ENCODE results near the gene NPVF. TPM values are rescaled to one million over a fixed set of nuclear protein-coding genes. Genes with fewer than 3 reads are reported as not detected.

NPVF gene
- total and polyA plus RNA-seq, 4 donors: not detected

DNA sequence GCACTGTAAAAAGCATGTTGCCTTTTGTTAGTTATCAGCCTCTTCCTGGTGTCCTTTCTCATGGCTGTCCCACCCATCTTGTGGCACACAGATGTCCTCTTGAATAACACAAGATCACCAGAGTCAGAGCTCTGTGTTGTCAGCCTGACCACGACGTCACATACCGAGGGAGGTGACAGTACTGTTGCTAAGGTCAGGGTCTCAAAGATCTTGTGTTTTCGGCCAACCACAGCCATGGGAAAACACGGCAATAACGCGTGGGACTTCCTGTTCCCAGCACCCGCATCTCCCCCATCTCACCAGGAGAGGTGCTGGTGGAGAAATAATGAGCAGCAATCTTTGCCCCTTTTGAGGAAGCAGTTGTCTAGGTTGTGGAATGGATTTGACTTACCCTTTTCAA, 40.4 kb downstream of the NPVF start (continued):
- TF ChIP-seq SP1 (IDR thresholded peaks at IDR 0.05) (no peak), JUND (IDR thresholded peaks at IDR 0.05) (no peak), HNF4G (IDR thresholded peaks at IDR 0.05) (no peak)

DNA sequence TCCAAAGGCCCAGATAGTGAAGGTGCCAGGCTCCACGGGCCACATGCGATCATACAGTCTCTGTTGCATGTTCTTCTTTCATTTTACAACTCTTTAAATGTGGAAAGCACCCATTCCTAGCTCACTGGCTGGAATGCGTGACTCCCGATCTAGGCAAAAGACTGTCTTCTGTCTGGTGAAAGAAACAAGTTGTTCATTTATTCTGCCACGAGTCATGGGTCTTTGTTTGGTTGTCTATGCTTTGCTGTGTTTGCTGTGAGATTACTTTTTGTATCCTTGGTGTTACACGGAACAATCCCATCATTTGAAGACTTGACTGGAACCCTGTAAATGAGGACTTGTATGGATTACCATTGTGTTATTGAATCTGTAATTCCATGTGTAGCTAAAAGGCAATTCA, 41.9 kb downstream of the NPVF start:
- no peak overlapping the region for H3K27ac ChIP-seq (ENCODE audit: low read depth in 1 of 2, low read length in 2 of 2)
- no peak for TF ChIP-seq ZBTB33 (IDR thresholded peaks at IDR 0.05)
- no peak for TF ChIP-seq YY1 (IDR thresholded peaks at IDR 0.05)
- H3K4me1 ChIP-seq (ENCODE audit: control insufficient read depth in 4 of 4, insufficient read depth in 4 of 4, low read length in 3 of 4): no peaks in the 10 kb centered on the region
- 91% methylated on average over 6 of the region's 6 CpGs for WGBS
- H3K36me3 ChIP-seq (ENCODE audit: control insufficient read depth in 4 of 4, insufficient read depth in 3 of 4, low read depth in 1 of 4, low read length in 3 of 4): no peaks in the 10 kb centered on the region
- DNase-seq (ENCODE audit: low spot score): no peak
- no peaks in the 10 kb centered on the region for H3K27me3 ChIP-seq (ENCODE audit: control insufficient read depth in 4 of 4, insufficient read depth in 4 of 4, low read length in 3 of 4)
- H3K9ac ChIP-seq (ENCODE audit: low read depth in 1 of 2, low read length in 2 of 2): no peak overlapping the region
- H3K4me3 ChIP-seq (ENCODE audit: low read depth in 1 of 3, low read length in 3 of 3): no peak overlapping the region
- no peaks in the 10 kb centered on the region for H3K9me3 ChIP-seq (ENCODE audit: control insufficient read depth in 4 of 4, low read length in 3 of 4)

DNA sequence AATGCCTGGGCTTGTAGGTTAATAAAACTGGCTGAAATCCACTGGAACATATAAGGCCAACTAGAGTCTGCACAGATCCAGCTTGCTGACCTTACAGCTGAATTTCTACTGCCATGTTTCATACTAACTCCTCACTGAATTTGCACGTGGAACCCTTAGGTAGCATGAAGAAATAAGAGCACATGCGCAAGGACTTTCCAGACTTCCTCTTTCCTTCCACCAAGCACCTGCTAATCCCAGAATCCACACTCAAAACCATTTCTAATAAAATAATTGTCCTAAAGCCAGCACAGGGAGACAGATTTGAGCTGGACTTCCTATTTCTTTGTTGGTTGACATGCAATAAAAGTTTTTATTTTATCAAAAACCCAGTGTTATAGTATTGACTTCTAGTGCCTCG, 46.8 kb downstream of the NPVF start:
- Histone ChIP-seq H3K27ac (ENCODE audit: low read depth in 1 of 2, low read length in 2 of 2) (no peak overlapping the region), H3K27me3 (ENCODE audit: control insufficient read depth in 4 of 4, insufficient read depth in 4 of 4, low read length in 3 of 4) (no peaks in the 10 kb centered on the region), H3K36me3 (ENCODE audit: control insufficient read depth in 4 of 4, insufficient read depth in 3 of 4, low read depth in 1 of 4, low read length in 3 of 4) (peaks cover 0 to 2% (median 0%) of the 10 kb centered on the region in 4 donors), H3K9ac (ENCODE audit: low read depth in 1 of 2, low read length in 2 of 2) (no peak overlapping the region), H3K9me3 (ENCODE audit: control insufficient read depth in 4 of 4, low read length in 3 of 4) (no peaks in the 10 kb centered on the region), H3K4me1 (ENCODE audit: control insufficient read depth in 4 of 4, insufficient read depth in 4 of 4, low read length in 3 of 4) (peaks cover 0 to 10% (median 4%) of the 10 kb centered on the region in 4 donors), H3K4me3 (ENCODE audit: low read depth in 1 of 3, low read length in 3 of 3) (no peak overlapping the region)
- TF ChIP-seq NR2F2 (IDR thresholded peaks at IDR 0.05) (no peak), TAF1 (conservative IDR thresholded peaks at IDR 0.05) (no peak), ZBTB33 (IDR thresholded peaks at IDR 0.05) (no peak), FOXA1 (IDR thresholded peaks at IDR 0.05) (no peak), REST (IDR thresholded peaks at IDR 0.05) (no peak), YY1 (IDR thresholded peaks at IDR 0.05) (no peak), HNF4G (IDR thresholded peaks at IDR 0.05) (no peak), FOXA2 (IDR thresholded peaks at IDR 0.05) (no peak), CTCF (IDR thresholded peaks at IDR 0.05; ENCODE audit: low read depth, low read length, missing input control) (no peak), MAX (IDR thresholded peaks at IDR 0.05) (no peak), GABPA (IDR thresholded peaks at IDR 0.05 in 1 of 2, conservative IDR thresholded peaks at IDR 0.05 in 1 of 2) (no peak), JUND (IDR thresholded peaks at IDR 0.05) (no peak), RXRA (IDR thresholded peaks at IDR 0.05) (no peak), RAD21 (IDR thresholded peaks at IDR 0.05) (no peak), EGR1 (IDR thresholded peaks at IDR 0.05; ENCODE audit: low read depth in 2 of 2) (no peak), HNF4A (conservative IDR thresholded peaks at IDR 0.05) (no peak), SP1 (IDR thresholded peaks at IDR 0.05) (no peak)
- TF ChIP-seq, protein P1, sequence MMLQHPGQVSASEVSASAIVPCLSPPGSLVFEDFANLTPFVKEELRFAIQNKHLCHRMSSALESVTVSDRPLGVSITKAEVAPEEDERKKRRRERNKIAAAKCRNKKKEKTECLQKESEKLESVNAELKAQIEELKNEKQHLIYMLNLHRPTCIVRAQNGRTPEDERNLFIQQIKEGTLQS (IDR thresholded peaks at IDR 0.05): no peak
- WGBS: 85% methylated on average over 3 of the region's 3 CpGs
- no peak for DNase-seq (ENCODE audit: low spot score)

Measured in liver (tissue), 9 donors.